A549 (cell line): ENCODE data around the gene FFAR1.

Experiments
- BHLHE40 ChIP-seq: IDR thresholded peaks from 2 replicates; pipeline ENCODE4 v1.6.1; 2012; ENCODE audit warnings: low read depth, low read length, inconsistent platforms
- JUN ChIP-seq, 2 experiments: fragments of >200 bp; sonication (Bioruptor Twin); formaldehyde crosslinking; IDR thresholded peaks; 2 replicates in 1 of 2; 3 replicates in 1 of 2; pipeline ENCODE4 v1.6.1; 2016 to 2017
- KDM5A ChIP-seq: fragments of 200-600 bp; sonication (generic); IDR thresholded peaks from 2 replicates; pipeline ENCODE4 v1.6.1; 2016; ENCODE audit warnings: antibody characterized with exemption, mild to moderate bottlenecking
- RAD21 ChIP-seq, 2 experiments: fragments of >200 bp in 1 of 2; sonication (Bioruptor Twin) in 1 of 2; formaldehyde crosslinking in 1 of 2; IDR thresholded peaks in 1 of 2; conservative IDR thresholded peaks in 1 of 2; 2 replicates in 1 of 2; 3 replicates in 1 of 2; pipeline ENCODE4 v1.6.1; 2012 to 2018; ENCODE audit warnings: inconsistent platforms in 1 of 2
- TF ChIP-seq, protein P1 (sequence below): fragments of >200 bp; sonication (Bioruptor Twin); formaldehyde crosslinking; IDR thresholded peaks from 3 replicates; pipeline ENCODE4 v1.5.1; 2016
- TF ChIP-seq, protein P2 (sequence below): fragments of 150-350 bp; IDR thresholded peaks from 2 replicates; pipeline ENCODE4 v1.6.1; 2014; ENCODE audit warnings: low read depth, mild to moderate bottlenecking, low read length

GRCh38 chr19:35307931-35308330 is 39.8 kb upstream of the FFAR1 start:
- TF ChIP-seq, protein P1, sequence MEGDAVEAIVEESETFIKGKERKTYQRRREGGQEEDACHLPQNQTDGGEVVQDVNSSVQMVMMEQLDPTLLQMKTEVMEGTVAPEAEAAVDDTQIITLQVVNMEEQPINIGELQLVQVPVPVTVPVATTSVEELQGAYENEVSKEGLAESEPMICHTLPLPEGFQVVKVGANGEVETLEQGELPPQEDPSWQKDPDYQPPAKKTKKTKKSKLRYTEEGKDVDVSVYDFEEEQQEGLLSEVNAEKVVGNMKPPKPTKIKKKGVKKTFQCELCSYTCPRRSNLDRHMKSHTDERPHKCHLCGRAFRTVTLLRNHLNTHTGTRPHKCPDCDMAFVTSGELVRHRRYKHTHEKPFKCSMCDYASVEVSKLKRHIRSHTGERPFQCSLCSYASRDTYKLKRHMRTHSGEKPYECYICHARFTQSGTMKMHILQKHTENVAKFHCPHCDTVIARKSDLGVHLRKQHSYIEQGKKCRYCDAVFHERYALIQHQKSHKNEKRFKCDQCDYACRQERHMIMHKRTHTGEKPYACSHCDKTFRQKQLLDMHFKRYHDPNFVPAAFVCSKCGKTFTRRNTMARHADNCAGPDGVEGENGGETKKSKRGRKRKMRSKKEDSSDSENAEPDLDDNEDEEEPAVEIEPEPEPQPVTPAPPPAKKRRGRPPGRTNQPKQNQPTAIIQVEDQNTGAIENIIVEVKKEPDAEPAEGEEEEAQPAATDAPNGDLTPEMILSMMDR, result no peak
- TF ChIP-seq BHLHE40 (no peak), RAD21 (conservative IDR thresholded peaks at IDR 0.05 in 1 of 2, IDR thresholded peaks at IDR 0.05 in 1 of 2) (no peak), JUN (IDR thresholded peaks at IDR 0.05) (no peak), KDM5A (no peak)
- TF ChIP-seq, protein P2, sequence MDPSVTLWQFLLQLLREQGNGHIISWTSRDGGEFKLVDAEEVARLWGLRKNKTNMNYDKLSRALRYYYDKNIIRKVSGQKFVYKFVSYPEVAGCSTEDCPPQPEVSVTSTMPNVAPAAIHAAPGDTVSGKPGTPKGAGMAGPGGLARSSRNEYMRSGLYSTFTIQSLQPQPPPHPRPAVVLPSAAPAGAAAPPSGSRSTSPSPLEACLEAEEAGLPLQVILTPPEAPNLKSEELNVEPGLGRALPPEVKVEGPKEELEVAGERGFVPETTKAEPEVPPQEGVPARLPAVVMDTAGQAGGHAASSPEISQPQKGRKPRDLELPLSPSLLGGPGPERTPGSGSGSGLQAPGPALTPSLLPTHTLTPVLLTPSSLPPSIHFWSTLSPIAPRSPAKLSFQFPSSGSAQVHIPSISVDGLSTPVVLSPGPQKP, result no peak
